CD8-positive, alpha-beta memory T cell (primary cell): ENCODE results near the gene RAB8B. TPM values are rescaled to one million over a fixed set of nuclear protein-coding genes. Genes with fewer than 3 reads are reported as not detected.

Experiments used
- CTCF ChIA-PET: fragments of 350-600 bp; sonication (Branson Sonifier 250); formaldehyde crosslinking; loops from one replicate; lab custom pipeline; 2021; ENCODE audit warnings: antibody characterized with exemption; lab: Charles Lee
- POLR2A ChIA-PET: fragments of 350-600 bp; sonication (Branson Sonifier 250); formaldehyde crosslinking; loops from one replicate; lab custom pipeline; 2021; ENCODE audit warnings: antibody characterized with exemption; lab: Charles Lee
- DNase-seq, 5 donors: peaks; one replicate each; pipeline versions ENCODE4 v3.0.0 to v3.0.0-alpha.2; 2020 to 2022; ENCODE audit warnings: mixed read lengths in 1 of 5
- H3K27ac ChIP-seq: one replicate; pipeline ENCODE4 v1.7.0; 2013; ENCODE audit warnings: low read depth, mild to moderate bottlenecking, low read length, moderate library complexity
- H3K27me3 ChIP-seq: 2 replicates; pipeline ENCODE4 v1.7.0; 2013; ENCODE audit warnings: low read length, mild to moderate bottlenecking; ENCODE audit not compliant: insufficient read depth, poor library complexity, severe bottlenecking
- H3K36me3 ChIP-seq: 2 replicates; pipeline ENCODE4 v1.7.0; 2013; ENCODE audit warnings: mild to moderate bottlenecking, low read length, moderate library complexity; ENCODE audit not compliant: insufficient read depth
- H3K4me1 ChIP-seq: 2 replicates; pipeline ENCODE4 v1.7.0; 2013; ENCODE audit warnings: mild to moderate bottlenecking, low read length, moderate library complexity; ENCODE audit not compliant: insufficient read depth
- H3K4me3 ChIP-seq: 2 replicates; pipeline ENCODE4 v1.7.0; 2013; ENCODE audit warnings: mild to moderate bottlenecking, low read length
- H3K9me3 ChIP-seq: 2 replicates; pipeline ENCODE4 v1.7.0; 2013; ENCODE audit warnings: mild to moderate bottlenecking, low read length
- H3K27ac Mint-ChIP-seq, 8 donors: one replicate each; pipeline ENCODE4 v1.8.0; 2020 to 2021; ENCODE audit warnings: mixed read lengths in 8 of 8, mild to moderate bottlenecking in 6 of 8, inconsistent platforms in 3 of 8, moderate library complexity in 3 of 8
- H3K27me3 Mint-ChIP-seq, 2 donors: one replicate each; pipeline ENCODE4 v1.8.0; 2020 to 2021; ENCODE audit warnings: mixed read lengths in 2 of 2, mild to moderate bottlenecking in 1 of 2, moderate library complexity in 1 of 2
- H3K36me3 Mint-ChIP-seq, 3 donors: one replicate each; pipeline ENCODE4 v1.8.0; 2020 to 2021; ENCODE audit warnings: mixed read lengths in 3 of 3, inconsistent platforms in 1 of 3, mild to moderate bottlenecking in 1 of 3
- H3K4me1 Mint-ChIP-seq, 3 donors: one replicate each; pipeline ENCODE4 v1.8.0; 2020 to 2021; ENCODE audit warnings: mixed read lengths in 3 of 3, inconsistent platforms in 1 of 3, mild to moderate bottlenecking in 1 of 3
- H3K4me3 Mint-ChIP-seq, 7 donors: one replicate each; pipeline ENCODE4 v1.8.0; 2020 to 2021; ENCODE audit warnings: mixed read lengths in 7 of 7, mild to moderate bottlenecking in 6 of 7, moderate library complexity in 4 of 7, inconsistent platforms in 2 of 7
- H3K9me3 Mint-ChIP-seq, 5 donors: one replicate each; pipeline ENCODE4 v1.8.0; 2020 to 2022; ENCODE audit warnings: mixed read lengths in 5 of 5, mild to moderate bottlenecking in 3 of 5, moderate library complexity in 2 of 5, inconsistent platforms in 1 of 5
- polyA plus RNA-seq: library from polyadenylated mRNA; unstranded; fragments of 300-500 nt; fragmentation: Illumina TruSeq; gene quantifications from one replicate; pipeline ENCODE4 v1.2.3, GENCODE V29; 2021
- total RNA-seq, 2 experiments: library from RNA; stranded (reverse); gene quantifications; one replicate each; pipeline ENCODE4 v1.2.3, GENCODE V29; 2021

RAB8B gene
- total and polyA plus RNA-seq, 3 experiments from 2014 or later = 52.9 to 169 (median 165) TPM

DNA sequence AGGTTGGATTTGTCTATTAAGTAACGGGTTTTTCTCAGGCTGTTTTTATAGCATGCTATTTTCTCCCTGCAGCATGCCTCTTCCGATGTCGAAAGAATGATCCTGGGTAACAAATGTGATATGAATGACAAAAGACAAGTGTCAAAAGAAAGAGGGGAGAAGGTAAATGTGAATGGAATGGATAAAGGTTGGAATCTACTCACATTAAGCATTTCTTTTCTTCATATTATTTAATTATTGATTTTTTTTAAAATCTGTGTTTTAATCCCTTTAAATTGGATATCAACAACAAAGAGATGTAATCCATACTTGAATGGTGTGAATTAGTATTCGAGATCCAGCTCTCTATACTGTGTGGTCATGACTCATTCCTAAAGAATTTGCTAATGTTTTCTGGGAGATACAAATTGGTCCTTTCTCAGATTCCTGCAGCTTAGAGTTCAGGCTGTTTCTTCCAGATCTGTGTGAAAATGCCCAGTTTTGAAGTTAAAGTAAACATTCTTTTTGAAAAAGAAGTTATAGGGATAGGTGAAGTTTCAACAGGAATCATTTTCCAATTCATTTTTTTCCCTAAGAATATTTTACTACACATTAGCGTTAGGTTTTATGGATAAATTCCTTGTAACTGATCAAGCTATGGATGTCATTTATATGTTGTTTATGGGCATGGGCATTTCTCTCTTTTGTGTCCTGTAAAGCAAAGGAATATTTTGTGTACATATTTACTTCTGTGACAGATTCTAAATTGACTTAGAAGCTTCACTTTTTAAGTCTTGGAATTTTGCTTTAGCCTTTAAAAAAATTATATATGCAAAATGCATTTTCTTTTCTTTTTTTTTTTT, 67.2 kb downstream of the RAB8B start:
- CTCF ChIA-PET = interaction anchor here (1.3 kb wide), 1 partner anchor 13 kb away, joined by 3 read pairs; no protein-coding TSS in a partner anchor
- DNase-seq = no peak
- H3K36me3 Mint-ChIP-seq = peaks cover 7 to 82% (median 22%) of the 10 kb centered on the region in 3 donors
- no peaks in the 10 kb centered on the region for H3K9me3 Mint-ChIP-seq
- Histone ChIP-seq H3K27me3 (no peaks in the 10 kb centered on the region), H3K4me1 (no peaks in the 10 kb centered on the region), H3K9me3 (no peaks in the 10 kb centered on the region), H3K36me3 (peaks cover 27% of the 10 kb centered on the region), H3K27ac (no peak overlapping the region), H3K4me3 (no peak overlapping the region)
- no peaks in the 10 kb centered on the region for H3K27me3 Mint-ChIP-seq
- H3K4me1 Mint-ChIP-seq = peaks cover 19 to 30% (median 29%) of the 10 kb centered on the region in 3 donors
- H3K4me3 Mint-ChIP-seq = no peak overlapping the region
- POLR2A ChIA-PET = no interaction called here
- peak overlapping the region in 5 of 8 donors; percentile 5 to 72 (median 15) for H3K27ac Mint-ChIP-seq

DNA sequence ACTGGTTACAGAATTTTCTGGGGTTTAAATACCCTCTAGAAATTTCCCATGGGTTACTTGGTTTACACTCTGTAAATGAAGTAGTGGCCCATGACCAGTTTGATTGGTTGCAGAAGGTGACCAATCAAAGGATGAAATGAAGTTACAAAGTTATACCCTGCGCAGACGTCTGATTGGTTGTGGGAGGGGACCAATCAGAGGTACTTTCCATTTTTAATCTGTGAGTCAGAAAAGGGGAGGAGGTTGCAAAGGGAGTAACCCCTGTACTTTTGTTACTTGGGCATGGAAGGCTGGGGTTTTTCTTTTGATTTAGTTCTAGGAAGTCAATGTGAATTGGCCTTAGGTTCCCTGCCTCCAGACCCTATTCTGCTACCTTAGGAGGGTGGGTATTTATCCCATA, 69.3 kb downstream of the RAB8B start:
- no peaks in the 10 kb centered on the region for H3K27me3 Mint-ChIP-seq
- H3K36me3 Mint-ChIP-seq = peaks cover 10 to 85% (median 23%) of the 10 kb centered on the region in 3 donors
- no peak overlapping the region for H3K27ac ChIP-seq
- H3K27ac Mint-ChIP-seq = peak overlapping the region in 2 of 8 donors; percentile 38 to 62
- no peak overlapping the region for H3K4me3 Mint-ChIP-seq
- no peaks in the 10 kb centered on the region for H3K9me3 ChIP-seq
- ChIA-PET CTCF (interaction anchor here (0.7 kb wide), 1 partner anchor 95 kb away, joined by 3 read pairs; no protein-coding TSS in a partner anchor), POLR2A (interaction anchor here (0.7 kb wide), 1 partner anchor 169 kb away, joined by 5 read pairs; no protein-coding TSS in a partner anchor)
- H3K4me3 ChIP-seq = no peak overlapping the region
- no peaks in the 10 kb centered on the region for H3K9me3 Mint-ChIP-seq
- H3K27me3 ChIP-seq = no peaks in the 10 kb centered on the region
- H3K4me1 ChIP-seq = no peaks in the 10 kb centered on the region
- H3K36me3 ChIP-seq = peaks cover 26% of the 10 kb centered on the region
- peaks cover 13 to 19% (median 15%) of the 10 kb centered on the region in 3 donors for H3K4me1 Mint-ChIP-seq
- no peak for DNase-seq

DNA sequence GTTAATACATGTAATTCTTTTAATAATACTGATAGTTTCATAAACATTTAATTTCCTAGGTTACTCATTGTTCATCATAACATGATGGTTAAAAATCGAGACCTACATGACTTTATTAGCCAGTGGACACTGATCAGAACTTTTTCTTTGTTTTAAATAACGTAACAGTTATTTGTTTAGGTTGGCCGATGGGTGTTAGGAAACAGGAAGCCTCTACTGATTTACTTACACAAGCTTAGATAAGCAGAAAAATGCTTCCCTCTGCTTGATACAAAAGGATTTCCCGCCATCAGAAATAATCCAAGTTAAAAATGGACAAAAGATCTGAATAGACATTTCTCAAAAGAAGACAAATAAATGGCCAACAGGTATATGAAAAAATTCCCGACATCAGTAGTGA, 71.4 kb downstream of the RAB8B start:
- Mint-ChIP-seq H3K4me3 (no peak overlapping the region), H3K36me3 (peaks cover 10 to 83% (median 25%) of the 10 kb centered on the region in 3 donors)

DNA sequence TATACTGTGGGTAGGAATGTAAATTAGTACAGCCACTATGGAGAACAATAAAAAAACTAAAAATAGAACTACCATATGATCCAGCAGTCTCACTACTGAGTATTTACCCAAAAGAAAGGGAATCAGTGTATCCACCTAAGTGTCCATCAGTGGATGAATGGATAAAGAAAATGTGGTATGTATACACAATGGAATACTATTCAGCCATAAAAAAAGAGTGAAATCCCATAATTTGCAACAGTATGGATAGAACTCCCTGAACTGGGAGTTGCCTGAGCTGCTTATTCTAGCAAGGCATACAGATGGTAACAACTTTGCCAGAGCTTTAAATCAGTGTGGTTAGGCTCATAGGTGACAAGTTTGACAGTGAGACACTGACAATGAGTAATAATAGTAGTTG, 71.9 kb downstream of the RAB8B start:
- H3K27me3 ChIP-seq = no peaks in the 10 kb centered on the region
- no peak overlapping the region for H3K4me3 ChIP-seq
- H3K36me3 ChIP-seq = peaks cover 27% of the 10 kb centered on the region
- peaks cover 10 to 80% (median 21%) of the 10 kb centered on the region in 3 donors for H3K36me3 Mint-ChIP-seq
- peak overlapping the region in 3 of 8 donors; percentile 11 to 70 (median 66) for H3K27ac Mint-ChIP-seq
- ChIA-PET POLR2A (interaction anchor here (1.9 kb wide), 1 partner anchor 70 kb away, joined by 7 read pairs; no protein-coding TSS in a partner anchor), CTCF (interaction anchor here (1.3 to 3.0 kb wide), 2 partner anchors 14 to 70 kb away, joined by 4 to 9 read pairs; no protein-coding TSS in a partner anchor)
- H3K9me3 Mint-ChIP-seq = no peaks in the 10 kb centered on the region
- H3K4me1 Mint-ChIP-seq = peaks cover 0 to 2% (median 0%) of the 10 kb centered on the region in 3 donors
- H3K27me3 Mint-ChIP-seq = no peaks in the 10 kb centered on the region
- no peak overlapping the region for H3K4me3 Mint-ChIP-seq
- no peak overlapping the region for H3K27ac ChIP-seq
- no peak for DNase-seq
- H3K9me3 ChIP-seq = no peaks in the 10 kb centered on the region
- no peaks in the 10 kb centered on the region for H3K4me1 ChIP-seq

More for the DNA sequence above, 71.4 kb downstream of the RAB8B start:
- DNase-seq = no peak
- Histone ChIP-seq H3K27me3 (no peaks in the 10 kb centered on the region), H3K9me3 (no peaks in the 10 kb centered on the region), H3K27ac (no peak overlapping the region), H3K4me1 (no peaks in the 10 kb centered on the region), H3K36me3 (peaks cover 30% of the 10 kb centered on the region), H3K4me3 (no peak overlapping the region)
- no peaks in the 10 kb centered on the region for H3K9me3 Mint-ChIP-seq
- ChIA-PET CTCF (interaction anchor here (3.0 kb wide), 1 partner anchor 14 kb away, joined by 9 read pairs; no protein-coding TSS in a partner anchor), POLR2A (interaction anchor here (1.9 kb wide), 1 partner anchor 69 kb away, joined by 7 read pairs; no protein-coding TSS in a partner anchor)
- H3K27ac Mint-ChIP-seq = peak overlapping the region in 1 of 8 donors; percentile 3
- peaks cover 0 to 2% (median 0%) of the 10 kb centered on the region in 3 donors for H3K4me1 Mint-ChIP-seq
- H3K27me3 Mint-ChIP-seq = no peaks in the 10 kb centered on the region

DNA sequence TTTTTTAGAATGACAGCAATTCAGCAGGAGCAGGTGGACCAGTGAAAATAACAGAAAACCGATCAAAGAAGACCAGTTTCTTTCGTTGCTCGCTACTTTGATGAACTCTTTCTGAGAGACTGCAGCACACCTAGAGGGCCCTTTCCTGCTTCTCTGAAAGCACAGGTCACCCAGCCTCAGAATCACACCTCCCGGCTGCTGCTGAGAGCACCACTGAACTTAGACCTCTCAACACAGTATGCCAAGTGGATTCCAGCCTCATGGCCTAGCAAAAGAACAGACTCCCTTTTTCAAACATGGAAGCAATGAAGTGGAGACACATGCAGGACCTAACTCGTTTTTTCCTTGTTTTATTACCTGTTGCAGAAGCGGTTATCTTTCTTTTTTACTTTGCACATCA, 74.1 kb downstream of the RAB8B start:
- no peaks in the 10 kb centered on the region for H3K27me3 ChIP-seq
- H3K27ac ChIP-seq = no peak overlapping the region
- no peak overlapping the region for H3K4me3 ChIP-seq
- Mint-ChIP-seq H3K4me1 (peaks cover 0 to 2% (median 0%) of the 10 kb centered on the region in 3 donors), H3K27me3 (no peaks in the 10 kb centered on the region), H3K9me3 (no peaks in the 10 kb centered on the region), H3K4me3 (no peak overlapping the region), H3K36me3 (peaks cover 10 to 73% (median 18%) of the 10 kb centered on the region in 3 donors), H3K27ac (peak overlapping the region in 3 of 8 donors; percentile 54 to 80 (median 54))
- POLR2A ChIA-PET = no interaction called here
- H3K4me1 ChIP-seq = no peaks in the 10 kb centered on the region
- DNase-seq = no peak
- CTCF ChIA-PET = no interaction called here
- peaks cover 17% of the 10 kb centered on the region for H3K36me3 ChIP-seq
- no peaks in the 10 kb centered on the region for H3K9me3 ChIP-seq

DNA sequence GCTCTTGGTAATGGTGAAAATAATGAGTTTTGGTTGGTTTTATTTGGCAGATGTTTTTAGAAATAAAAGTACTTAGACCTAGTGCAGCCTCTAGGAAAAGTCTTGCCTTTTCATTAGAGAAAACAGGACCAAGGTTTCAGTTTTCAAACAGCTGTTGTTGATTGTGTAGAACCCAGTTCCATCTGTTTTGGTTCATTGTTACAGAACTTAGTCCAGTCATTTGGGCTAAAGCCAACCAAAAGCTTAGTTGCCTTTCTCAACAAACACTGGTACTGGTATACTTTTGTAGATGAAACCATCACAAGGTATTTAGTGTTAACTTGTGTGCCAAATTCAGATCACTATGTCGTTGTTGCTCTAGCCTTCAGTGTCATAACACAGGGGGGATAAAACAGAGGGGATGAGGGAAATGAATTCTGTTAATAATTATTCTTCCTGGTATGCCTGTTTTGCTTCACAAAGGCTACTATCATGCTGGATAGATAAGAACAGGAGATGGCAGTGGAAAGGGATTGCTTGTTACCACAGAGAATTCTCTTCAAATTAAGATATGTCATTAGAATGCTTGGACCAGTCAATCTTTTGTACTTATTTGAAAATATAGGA, 75.4 kb downstream of the RAB8B start:
- H3K27me3 ChIP-seq = no peaks in the 10 kb centered on the region
- no peak overlapping the region for H3K4me3 Mint-ChIP-seq
- POLR2A ChIA-PET = interaction anchor here (1.3 kb wide), 1 partner anchor 9 kb away, joined by 3 read pairs; no protein-coding TSS in a partner anchor
- H3K9me3 Mint-ChIP-seq = no peaks in the 10 kb centered on the region
- peaks cover 15 to 70% (median 22%) of the 10 kb centered on the region in 3 donors for H3K36me3 Mint-ChIP-seq
- DNase-seq = no peak
- H3K4me1 Mint-ChIP-seq = peaks cover 0 to 5% (median 0%) of the 10 kb centered on the region in 3 donors
- H3K9me3 ChIP-seq = no peaks in the 10 kb centered on the region
- H3K4me1 ChIP-seq = no peaks in the 10 kb centered on the region
- peak overlapping the region in 2 of 8 donors; percentile 19 to 79 for H3K27ac Mint-ChIP-seq
- no peak overlapping the region for H3K4me3 ChIP-seq
- H3K27ac ChIP-seq = no peak overlapping the region
- no peaks in the 10 kb centered on the region for H3K27me3 Mint-ChIP-seq
- CTCF ChIA-PET = interaction anchor here (1.3 to 1.4 kb wide), 2 partner anchors 12 to 82 kb away, joined by 3 read pairs; no protein-coding TSS in a partner anchor
- H3K36me3 ChIP-seq = peaks cover 14% of the 10 kb centered on the region

DNA sequence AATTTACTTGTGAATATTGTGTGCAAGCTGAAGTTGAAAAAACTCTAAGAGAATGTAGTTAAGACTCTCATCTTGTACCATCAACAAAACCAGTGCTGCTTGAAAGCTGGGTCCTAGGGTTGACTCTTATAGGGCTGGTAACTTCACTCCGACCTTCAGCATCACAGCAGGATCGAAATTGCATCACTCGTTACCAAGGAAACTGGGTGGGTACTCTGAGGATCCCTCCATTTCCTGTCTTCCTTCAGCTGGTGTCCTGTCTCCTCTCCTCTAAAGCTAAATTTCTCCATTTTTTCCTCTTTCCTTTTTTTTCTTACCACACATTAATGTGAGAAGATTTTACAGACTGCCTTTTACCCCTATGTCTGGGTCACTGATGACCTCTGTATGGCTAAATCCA, 85.0 kb downstream of the RAB8B start:
- ChIA-PET CTCF (interaction anchor here (1.5 to 1.6 kb wide), 2 partner anchors 41 to 83 kb away, joined by 3 to 5 read pairs; no protein-coding TSS in a partner anchor), POLR2A (interaction anchor here (0.8 kb wide), 1 partner anchor 117 kb away, joined by 3 read pairs; the partner anchor contains the start of gene RPS27L)
- H3K9me3 ChIP-seq = no peaks in the 10 kb centered on the region
- H3K27me3 ChIP-seq = no peaks in the 10 kb centered on the region
- peaks cover 32% of the 10 kb centered on the region for H3K4me1 ChIP-seq
- H3K27ac ChIP-seq = no peak overlapping the region
- peak in 2 of 5 donors; percentile 14 to 25 for DNase-seq
- no peaks in the 10 kb centered on the region for H3K27me3 Mint-ChIP-seq
- no peaks in the 10 kb centered on the region for H3K36me3 ChIP-seq
- peaks cover 4 to 10% (median 8%) of the 10 kb centered on the region in 3 donors for H3K36me3 Mint-ChIP-seq
- peak overlapping the region in 2 of 7 donors; percentile 41 to 66 for H3K4me3 Mint-ChIP-seq
- H3K4me1 Mint-ChIP-seq = peaks cover 34 to 47% (median 45%) of the 10 kb centered on the region in 3 donors
- H3K27ac Mint-ChIP-seq = peak overlapping the region; percentile 24 to 88 (median 71)
- no peaks in the 10 kb centered on the region for H3K9me3 Mint-ChIP-seq
- no peak overlapping the region for H3K4me3 ChIP-seq
